Esophagus muscularis mucosa (tissue), 4 donors: ENCODE data around the gene PCDHGA12.

ENCODE experiments used
- CTCF ChIP-seq, 3 experiments: fragments of 200-600 bp in 2 of 3; fragments of 450-650 bp in 1 of 3; sonication (generic) in 2 of 3; IDR thresholded peaks; one replicate each; pipeline ENCODE4 v1.5.1; 2017 to 2019; ENCODE audit warnings: antibody characterized with exemption in 3 of 3, mild to moderate bottlenecking in 2 of 3, moderate library complexity in 1 of 3
- EP300 ChIP-seq: sonication (generic); formaldehyde crosslinking; IDR thresholded peaks from one replicate; pipeline ENCODE4 v1.6.1; 2017; ENCODE audit warnings: antibody characterized with exemption
- POLR2A ChIP-seq: fragments of 450-650 bp; IDR thresholded peaks from one replicate; pipeline ENCODE4 v1.6.1; 2017; ENCODE audit warnings: antibody characterized with exemption, moderate library complexity, mild to moderate bottlenecking, low read depth
- POLR2AphosphoS5 ChIP-seq, 2 donors: sonication (generic); formaldehyde crosslinking; IDR thresholded peaks; one replicate each; pipeline ENCODE4 v1.6.1; 2017; ENCODE audit warnings: antibody characterized with exemption in 2 of 2

GRCh38 chr5:141402553-141403243 lies 27.6 kb upstream of the PCDHGA12 start, which contains the start of gene PCDHGA9:
- TF ChIP-seq POLR2A (no peak), CTCF (IDR thresholded peaks at IDR 0.05) (peak in 2 of 3 experiments; percentile 18 to 33), EP300 (no peak), POLR2AphosphoS5 (IDR thresholded peaks at IDR 0.05) (no peak)
